SU-DHL-6 (cell line): ENCODE measurements around the gene UTP20.

Experiments
- EZH2phosphoT487 ChIP-seq: fragments of 200-600 bp; sonication (generic), shearing (Covaris generic); conservative IDR thresholded peaks from 2 replicates; pipeline ENCODE4 v1.6.1; 2018; ENCODE audit warnings: mild to moderate bottlenecking, antibody characterized with exemption, low read length, moderate library complexity, mixed read lengths
- TF ChIP-seq, protein P1 (sequence below): fragments of 200-600 bp; sonication (generic); IDR thresholded peaks from one replicate; pipeline ENCODE4 v1.5.1; 2017; ENCODE audit warnings: antibody characterized with exemption, mild to moderate bottlenecking, low read length, moderate library complexity; ENCODE audit not compliant: insufficient read depth, poor library complexity, severe bottlenecking

DNA sequence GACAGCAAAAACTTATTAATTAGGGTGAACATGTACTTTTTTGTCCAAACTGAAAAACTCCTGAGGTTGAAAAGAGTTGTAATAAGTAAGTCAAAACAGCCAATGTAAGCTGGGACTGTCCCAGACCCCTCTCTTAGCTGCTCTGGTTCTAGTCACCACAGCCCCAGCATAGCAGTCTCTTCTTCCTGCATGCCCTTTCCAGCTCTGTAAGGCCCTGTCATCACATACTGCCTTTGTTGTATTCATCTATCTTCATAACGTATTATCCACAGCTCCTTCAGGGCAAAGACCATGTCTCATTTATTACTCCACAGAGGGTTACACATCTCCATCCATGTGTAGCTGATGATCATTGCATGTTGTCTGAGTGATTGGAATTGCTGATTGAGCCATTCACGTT, 56.5 kb downstream of the UTP20 start:
- TF ChIP-seq, protein P1, sequence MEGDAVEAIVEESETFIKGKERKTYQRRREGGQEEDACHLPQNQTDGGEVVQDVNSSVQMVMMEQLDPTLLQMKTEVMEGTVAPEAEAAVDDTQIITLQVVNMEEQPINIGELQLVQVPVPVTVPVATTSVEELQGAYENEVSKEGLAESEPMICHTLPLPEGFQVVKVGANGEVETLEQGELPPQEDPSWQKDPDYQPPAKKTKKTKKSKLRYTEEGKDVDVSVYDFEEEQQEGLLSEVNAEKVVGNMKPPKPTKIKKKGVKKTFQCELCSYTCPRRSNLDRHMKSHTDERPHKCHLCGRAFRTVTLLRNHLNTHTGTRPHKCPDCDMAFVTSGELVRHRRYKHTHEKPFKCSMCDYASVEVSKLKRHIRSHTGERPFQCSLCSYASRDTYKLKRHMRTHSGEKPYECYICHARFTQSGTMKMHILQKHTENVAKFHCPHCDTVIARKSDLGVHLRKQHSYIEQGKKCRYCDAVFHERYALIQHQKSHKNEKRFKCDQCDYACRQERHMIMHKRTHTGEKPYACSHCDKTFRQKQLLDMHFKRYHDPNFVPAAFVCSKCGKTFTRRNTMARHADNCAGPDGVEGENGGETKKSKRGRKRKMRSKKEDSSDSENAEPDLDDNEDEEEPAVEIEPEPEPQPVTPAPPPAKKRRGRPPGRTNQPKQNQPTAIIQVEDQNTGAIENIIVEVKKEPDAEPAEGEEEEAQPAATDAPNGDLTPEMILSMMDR, result no peak
- no peak for TF ChIP-seq EZH2phosphoT487
